Measurements from ENCODE around the gene PRRC2B. TPM values are rescaled to one million over a fixed set of nuclear protein-coding genes. Genes with fewer than 3 reads are reported as not detected.
A peak's percentile ranks its signal among the peaks of the same experiment; 100 is the strongest.

The PRRC2B gene
- total and polyA plus RNA-seq, 2 of the 13 experiments (the other 11 are each of a cell fraction or from before 2014, with no cell fraction given): 20.8 to 37.4 TPM

DNA sequence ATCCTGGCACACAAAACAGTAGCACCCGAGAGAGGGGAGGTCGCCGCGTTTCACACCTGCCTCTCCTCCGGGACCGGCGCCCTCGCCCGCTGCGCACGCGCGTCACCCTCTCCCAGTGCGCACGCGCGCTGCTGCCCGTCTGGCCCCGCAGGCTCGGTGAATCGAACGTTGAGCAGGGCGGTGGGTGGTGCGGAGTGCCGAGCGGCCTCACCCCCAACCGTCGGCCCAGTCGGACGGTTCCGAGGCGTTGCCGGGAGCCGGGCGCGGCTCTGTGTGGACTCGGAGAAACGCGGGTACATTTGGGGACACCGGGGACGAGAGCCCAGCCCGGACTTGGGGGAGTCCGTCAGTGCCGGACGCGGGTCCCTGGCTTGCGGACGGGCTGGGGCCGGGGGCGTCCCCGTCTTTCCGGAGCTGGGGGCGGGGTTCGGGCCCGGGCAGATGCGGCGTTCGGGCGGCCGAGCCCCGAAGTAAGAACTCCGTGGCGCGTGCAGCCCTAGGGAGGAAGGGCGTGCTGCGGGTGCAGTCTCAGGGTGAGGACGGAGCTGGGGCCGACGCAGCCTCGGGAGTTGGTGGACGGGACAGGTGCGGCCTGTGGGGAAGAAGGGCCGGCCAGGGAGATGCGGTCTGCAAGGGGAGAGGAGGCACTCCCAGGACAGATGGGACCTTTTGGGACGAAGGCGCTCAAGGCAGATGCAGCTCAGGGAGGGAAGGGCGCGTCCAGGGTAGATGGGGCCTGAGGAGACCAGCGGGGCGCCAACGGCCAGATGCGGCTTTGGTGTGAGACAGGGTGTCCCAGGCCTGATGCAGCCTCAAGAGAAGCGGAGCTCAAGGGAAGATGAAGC is 109.1 kb downstream of the PRRC2B start, which contains the start of gene POMT1 (continued):
- TF ChIP-seq, protein P1, sequence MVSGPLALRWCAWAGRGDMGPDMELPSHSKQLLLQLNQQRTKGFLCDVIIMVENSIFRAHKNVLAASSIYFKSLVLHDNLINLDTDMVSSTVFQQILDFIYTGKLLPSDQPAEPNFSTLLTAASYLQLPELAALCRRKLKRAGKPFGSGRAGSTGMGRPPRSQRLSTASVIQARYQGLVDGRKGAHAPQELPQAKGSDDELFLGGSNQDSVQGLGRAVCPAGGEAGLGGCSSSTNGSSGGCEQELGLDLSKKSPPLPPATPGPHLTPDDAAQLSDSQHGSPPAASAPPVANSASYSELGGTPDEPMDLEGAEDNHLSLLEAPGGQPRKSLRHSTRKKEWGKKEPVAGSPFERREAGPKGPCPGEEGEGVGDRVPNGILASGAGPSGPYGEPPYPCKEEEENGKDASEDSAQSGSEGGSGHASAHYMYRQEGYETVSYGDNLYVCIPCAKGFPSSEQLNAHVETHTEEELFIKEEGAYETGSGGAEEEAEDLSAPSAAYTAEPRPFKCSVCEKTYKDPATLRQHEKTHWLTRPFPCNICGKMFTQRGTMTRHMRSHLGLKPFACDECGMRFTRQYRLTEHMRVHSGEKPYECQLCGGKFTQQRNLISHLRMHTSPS (CRISPR knock-in tag; IDR thresholded peaks at IDR 0.05; ENCODE audit: low read depth): no peak
- TF ChIP-seq, protein P2, sequence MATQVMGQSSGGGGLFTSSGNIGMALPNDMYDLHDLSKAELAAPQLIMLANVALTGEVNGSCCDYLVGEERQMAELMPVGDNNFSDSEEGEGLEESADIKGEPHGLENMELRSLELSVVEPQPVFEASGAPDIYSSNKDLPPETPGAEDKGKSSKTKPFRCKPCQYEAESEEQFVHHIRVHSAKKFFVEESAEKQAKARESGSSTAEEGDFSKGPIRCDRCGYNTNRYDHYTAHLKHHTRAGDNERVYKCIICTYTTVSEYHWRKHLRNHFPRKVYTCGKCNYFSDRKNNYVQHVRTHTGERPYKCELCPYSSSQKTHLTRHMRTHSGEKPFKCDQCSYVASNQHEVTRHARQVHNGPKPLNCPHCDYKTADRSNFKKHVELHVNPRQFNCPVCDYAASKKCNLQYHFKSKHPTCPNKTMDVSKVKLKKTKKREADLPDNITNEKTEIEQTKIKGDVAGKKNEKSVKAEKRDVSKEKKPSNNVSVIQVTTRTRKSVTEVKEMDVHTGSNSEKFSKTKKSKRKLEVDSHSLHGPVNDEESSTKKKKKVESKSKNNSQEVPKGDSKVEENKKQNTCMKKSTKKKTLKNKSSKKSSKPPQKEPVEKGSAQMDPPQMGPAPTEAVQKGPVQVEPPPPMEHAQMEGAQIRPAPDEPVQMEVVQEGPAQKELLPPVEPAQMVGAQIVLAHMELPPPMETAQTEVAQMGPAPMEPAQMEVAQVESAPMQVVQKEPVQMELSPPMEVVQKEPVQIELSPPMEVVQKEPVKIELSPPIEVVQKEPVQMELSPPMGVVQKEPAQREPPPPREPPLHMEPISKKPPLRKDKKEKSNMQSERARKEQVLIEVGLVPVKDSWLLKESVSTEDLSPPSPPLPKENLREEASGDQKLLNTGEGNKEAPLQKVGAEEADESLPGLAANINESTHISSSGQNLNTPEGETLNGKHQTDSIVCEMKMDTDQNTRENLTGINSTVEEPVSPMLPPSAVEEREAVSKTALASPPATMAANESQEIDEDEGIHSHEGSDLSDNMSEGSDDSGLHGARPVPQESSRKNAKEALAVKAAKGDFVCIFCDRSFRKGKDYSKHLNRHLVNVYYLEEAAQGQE (IDR thresholded peaks at IDR 0.05; ENCODE audit: borderline replicate concordance in 1 of 2, low read depth in 1 of 2, low read length in 2 of 2): no peak
- TF ChIP-seq, protein P3, sequence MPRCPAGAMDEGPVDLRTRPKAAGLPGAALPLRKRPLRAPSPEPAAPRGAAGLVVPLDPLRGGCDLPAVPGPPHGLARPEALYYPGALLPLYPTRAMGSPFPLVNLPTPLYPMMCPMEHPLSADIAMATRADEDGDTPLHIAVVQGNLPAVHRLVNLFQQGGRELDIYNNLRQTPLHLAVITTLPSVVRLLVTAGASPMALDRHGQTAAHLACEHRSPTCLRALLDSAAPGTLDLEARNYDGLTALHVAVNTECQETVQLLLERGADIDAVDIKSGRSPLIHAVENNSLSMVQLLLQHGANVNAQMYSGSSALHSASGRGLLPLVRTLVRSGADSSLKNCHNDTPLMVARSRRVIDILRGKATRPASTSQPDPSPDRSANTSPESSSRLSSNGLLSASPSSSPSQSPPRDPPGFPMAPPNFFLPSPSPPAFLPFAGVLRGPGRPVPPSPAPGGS (CRISPR knock-in tag; IDR thresholded peaks at IDR 0.05): peak; percentile 71; the same call in 1 of the 2 replicates
- TF ChIP-seq YY1 (IDR thresholded peaks at IDR 0.05; ENCODE audit: insufficient read depth, insufficient replicate concordance, low read depth, low read length) (peak; percentile 76), SOX5 (CRISPR knock-in tag; IDR thresholded peaks at IDR 0.05; ENCODE audit: borderline replicate concordance) (peak; percentile 40; the same call in 1 of the 2 replicates), GPN1 (CRISPR knock-in tag; IDR thresholded peaks at IDR 0.05; ENCODE audit: borderline replicate concordance) (peak; percentile 66; the same call in 1 of the 2 replicates)
- TF ChIP-seq, protein P4, sequence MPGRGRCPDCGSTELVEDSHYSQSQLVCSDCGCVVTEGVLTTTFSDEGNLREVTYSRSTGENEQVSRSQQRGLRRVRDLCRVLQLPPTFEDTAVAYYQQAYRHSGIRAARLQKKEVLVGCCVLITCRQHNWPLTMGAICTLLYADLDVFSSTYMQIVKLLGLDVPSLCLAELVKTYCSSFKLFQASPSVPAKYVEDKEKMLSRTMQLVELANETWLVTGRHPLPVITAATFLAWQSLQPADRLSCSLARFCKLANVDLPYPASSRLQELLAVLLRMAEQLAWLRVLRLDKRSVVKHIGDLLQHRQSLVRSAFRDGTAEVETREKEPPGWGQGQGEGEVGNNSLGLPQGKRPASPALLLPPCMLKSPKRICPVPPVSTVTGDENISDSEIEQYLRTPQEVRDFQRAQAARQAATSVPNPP (CRISPR knock-in tag; IDR thresholded peaks at IDR 0.05): 0 out of 2 replicates have a peak, but pooled peaks have one; percentile 42
- TF ChIP-seq, protein P5, sequence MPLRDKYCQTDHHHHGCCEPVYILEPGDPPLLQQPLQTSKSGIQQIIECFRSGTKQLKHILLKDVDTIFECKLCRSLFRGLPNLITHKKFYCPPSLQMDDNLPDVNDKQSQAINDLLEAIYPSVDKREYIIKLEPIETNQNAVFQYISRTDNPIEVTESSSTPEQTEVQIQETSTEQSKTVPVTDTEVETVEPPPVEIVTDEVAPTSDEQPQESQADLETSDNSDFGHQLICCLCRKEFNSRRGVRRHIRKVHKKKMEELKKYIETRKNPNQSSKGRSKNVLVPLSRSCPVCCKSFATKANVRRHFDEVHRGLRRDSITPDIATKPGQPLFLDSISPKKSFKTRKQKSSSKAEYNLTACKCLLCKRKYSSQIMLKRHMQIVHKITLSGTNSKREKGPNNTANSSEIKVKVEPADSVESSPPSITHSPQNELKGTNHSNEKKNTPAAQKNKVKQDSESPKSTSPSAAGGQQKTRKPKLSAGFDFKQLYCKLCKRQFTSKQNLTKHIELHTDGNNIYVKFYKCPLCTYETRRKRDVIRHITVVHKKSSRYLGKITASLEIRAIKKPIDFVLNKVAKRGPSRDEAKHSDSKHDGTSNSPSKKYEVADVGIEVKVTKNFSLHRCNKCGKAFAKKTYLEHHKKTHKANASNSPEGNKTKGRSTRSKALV (CRISPR knock-in tag; IDR thresholded peaks at IDR 0.05): peak; percentile 44
- TF ChIP-seq, protein P6, sequence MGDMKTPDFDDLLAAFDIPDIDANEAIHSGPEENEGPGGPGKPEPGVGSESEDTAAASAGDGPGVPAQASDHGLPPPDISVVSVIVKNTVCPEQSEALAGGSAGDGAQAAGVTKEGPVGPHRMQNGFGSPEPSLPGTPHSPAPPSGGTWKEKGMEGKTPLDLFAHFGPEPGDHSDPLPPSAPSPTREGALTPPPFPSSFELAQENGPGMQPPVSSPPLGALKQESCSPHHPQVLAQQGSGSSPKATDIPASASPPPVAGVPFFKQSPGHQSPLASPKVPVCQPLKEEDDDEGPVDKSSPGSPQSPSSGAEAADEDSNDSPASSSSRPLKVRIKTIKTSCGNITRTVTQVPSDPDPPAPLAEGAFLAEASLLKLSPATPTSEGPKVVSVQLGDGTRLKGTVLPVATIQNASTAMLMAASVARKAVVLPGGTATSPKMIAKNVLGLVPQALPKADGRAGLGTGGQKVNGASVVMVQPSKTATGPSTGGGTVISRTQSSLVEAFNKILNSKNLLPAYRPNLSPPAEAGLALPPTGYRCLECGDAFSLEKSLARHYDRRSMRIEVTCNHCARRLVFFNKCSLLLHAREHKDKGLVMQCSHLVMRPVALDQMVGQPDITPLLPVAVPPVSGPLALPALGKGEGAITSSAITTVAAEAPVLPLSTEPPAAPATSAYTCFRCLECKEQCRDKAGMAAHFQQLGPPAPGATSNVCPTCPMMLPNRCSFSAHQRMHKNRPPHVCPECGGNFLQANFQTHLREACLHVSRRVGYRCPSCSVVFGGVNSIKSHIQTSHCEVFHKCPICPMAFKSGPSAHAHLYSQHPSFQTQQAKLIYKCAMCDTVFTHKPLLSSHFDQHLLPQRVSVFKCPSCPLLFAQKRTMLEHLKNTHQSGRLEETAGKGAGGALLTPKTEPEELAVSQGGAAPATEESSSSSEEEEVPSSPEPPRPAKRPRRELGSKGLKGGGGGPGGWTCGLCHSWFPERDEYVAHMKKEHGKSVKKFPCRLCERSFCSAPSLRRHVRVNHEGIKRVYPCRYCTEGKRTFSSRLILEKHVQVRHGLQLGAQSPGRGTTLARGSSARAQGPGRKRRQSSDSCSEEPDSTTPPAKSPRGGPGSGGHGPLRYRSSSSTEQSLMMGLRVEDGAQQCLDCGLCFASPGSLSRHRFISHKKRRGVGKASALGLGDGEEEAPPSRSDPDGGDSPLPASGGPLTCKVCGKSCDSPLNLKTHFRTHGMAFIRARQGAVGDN (CRISPR knock-in tag; IDR thresholded peaks at IDR 0.05): peak; percentile 92
